ENCODE data around the gene SPTBN1.

SPTBN1 gene

DNA sequence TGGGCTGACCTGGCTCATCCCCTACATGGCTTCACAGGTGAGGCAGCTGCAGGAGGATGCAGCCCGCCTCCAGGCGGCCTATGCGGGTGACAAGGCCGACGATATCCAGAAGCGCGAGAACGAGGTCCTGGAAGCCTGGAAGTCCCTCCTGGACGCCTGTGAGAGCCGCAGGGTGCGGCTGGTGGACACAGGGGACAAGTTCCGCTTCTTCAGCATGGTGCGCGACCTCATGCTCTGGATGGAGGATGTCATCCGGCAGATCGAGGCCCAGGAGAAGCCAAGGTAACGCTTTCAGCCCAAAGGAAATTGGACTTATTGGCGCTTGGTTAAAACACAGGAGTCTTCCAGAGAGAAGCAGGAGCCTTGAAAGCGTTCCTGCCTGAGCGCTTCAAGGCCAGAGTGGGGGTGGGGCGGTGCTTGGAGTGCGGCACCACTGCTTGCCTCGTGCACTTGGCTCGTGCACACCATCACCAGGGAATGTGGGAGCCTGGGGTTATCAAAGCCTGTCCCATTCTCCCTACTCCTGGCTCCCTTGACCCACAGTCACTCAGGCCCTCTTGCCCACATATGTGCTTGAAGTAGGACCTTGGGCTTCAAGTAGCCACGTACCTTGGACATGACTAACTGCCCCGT lies 197.6 kb downstream of the SPTBN1 start:
- DNase-seq (ENCODE audit: low read depth) = no peak

DNA sequence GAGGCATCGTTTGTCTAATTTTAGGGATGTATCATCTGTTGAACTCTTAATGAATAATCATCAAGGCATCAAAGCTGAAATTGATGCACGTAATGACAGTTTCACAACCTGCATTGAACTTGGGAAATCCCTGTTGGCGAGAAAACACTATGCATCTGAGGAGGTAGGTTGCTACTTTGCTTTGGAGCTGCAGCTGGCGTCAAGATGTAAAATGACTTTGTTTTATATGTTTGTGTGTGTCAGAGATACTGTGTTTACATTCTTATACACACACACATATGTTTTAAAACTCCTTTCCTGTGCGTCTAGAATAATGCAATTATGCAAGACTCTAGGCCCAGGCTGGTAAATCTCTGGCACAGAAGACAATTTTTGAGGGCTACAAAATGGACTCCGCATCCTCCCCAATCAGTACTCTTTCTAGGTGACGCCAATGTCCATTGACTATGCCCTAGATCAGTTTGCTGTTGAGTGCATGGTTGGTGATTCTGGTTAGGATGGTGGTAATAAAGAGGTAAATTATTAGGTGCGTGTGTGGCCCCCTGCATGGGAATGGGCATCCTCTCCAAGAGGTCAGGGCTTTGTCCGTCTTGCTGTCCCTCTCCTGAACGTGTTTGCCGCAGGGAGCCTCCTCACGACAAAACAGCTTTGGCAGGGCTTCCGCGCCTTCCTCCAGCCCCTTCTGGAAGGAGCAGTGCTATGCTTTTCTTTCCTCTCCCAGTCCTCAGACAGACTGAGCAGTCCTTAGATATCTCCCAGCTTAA lies 199.1 kb downstream of the SPTBN1 start:
- DNase-seq (ENCODE audit: low read depth) = no peak

DNA sequence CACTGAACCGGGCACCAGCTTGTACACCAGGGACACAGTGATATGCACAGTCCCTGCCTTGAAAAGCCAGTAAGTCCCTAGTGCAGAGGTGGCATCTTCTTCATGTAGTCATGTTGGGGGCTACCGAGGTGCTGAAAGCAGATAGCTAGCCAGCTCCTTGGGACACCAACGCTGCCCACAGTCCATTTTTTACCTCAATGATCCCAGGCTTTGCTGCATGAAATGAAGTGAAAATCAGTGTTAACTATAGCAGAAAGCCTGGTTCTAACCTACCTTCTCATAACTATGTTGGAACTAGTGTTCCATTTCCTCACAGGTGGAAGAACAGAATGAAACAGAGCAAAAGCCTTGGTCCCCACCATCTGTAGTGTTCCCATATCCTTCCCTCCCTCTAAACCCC lies 200.7 kb downstream of the SPTBN1 start:
- DNase-seq (ENCODE audit: low read depth) = no peak

DNA sequence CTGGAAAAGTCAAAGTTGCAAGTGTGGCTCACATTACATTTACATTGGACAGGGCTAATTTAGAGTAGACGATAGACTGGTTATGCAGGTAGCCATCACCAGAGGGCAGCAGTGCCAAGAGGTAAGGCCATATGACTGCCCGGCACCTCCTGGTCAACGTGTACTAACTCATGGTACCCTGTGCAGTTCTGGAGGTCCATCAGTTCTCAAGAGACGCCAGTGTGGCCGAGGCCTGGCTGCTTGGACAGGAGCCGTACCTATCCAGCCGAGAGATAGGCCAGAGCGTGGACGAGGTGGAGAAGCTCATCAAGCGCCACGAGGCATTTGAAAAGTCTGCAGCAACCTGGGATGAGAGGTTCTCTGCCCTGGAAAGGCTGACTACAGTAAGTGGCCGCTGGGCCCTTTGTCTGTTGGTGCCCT lies 201.5 kb downstream of the SPTBN1 start:
- DNase-seq (ENCODE audit: low read depth) = peak; percentile 54

DNA sequence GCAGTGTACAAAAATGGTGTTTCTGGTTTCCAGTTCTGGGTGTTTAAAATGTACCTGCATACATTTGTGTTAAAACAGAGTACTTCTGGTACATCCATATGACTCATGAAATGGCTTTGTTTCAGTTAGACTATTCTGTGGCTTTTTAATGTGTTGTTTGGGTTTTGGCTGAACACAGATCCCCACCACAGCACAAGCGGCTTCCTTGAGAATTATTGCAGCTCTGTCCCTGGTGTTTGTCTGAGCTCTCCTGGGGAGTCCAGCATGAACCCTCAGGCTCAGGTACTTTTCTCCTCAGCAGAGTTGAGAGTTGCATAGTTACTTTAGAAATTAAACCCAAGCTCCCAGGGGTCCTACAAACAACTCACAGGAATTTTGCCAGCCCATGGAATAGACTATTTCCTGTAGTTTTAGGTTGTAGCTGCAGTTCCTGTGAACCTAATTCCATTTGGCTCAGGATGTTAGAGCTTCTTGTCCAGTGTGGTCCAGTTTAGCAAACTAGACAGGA lies 202.5 kb downstream of the SPTBN1 start:
- DNase-seq (ENCODE audit: low read depth) = peak; percentile 74

DNA sequence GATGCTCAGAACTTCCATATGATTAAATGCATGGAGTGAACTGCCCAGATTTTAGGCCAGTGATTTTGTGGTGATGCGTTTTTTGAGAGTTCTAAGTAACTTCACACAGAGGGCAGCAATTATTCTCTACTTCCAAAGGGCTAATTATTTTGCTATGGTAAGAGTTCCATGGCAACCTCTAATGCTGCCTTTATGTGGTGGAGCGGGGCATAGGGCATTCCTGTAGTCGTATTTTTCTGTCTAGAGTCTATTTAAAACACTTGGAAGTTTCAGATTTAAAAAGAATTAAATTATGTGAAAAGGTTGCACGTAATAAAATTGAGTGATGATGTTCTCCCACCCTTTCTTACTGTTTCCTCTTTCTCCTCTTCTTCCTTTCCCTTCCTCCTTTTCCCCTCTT lies 203.4 kb downstream of the SPTBN1 start:
- DNase-seq (ENCODE audit: low read depth) = no peak

DNA sequence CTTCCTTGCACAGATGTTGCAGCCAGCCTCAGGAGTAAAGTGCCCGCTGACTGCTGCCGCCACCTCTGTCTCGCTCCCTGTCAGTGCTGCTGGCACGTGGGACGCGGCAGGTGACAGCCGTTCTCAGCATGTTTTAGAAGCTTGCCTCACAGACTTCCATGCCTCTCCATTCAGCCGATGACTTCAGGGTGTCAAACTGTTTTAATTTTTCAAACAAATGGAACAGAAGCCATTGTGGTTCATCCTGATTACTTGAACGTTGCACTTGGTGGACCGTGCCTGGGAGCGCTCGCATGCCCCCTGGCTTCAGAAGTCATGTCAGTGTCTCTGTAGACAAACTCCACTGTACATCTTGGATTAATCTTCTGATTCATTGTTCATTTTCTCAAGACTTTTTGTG lies 204.6 kb downstream of the SPTBN1 start:
- DNase-seq (ENCODE audit: low read depth) = no peak

DNA sequence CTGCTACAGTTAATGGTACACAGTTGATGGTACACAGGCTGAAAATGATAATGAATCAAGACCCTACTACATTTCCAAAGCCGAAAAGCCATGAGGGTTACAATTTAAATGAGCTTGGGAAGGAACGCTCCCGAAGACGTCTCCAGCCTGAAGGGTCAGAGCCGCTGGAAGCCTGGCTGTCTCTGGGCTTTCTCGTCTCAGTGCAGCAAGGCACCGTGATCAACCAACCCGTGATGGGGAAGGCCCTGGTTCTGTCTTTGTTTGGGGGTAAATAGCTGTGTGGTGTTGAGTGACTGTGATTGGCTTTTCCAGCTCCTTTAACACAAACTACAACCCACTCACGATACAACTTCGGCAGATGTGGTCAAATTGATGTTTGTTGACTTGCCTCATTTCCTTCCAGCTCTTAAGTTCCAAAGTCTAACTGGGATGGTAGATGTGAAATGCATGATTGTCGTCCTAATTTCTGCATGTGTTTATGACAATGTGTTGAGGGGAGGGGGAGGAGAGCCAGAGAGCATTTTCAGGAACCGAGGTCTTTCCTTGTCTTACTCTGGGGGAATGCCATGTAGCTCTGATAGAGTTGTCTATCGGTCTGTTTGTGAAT lies 207.4 kb downstream of the SPTBN1 start:
- no peak for DNase-seq (ENCODE audit: low read depth)

DNA sequence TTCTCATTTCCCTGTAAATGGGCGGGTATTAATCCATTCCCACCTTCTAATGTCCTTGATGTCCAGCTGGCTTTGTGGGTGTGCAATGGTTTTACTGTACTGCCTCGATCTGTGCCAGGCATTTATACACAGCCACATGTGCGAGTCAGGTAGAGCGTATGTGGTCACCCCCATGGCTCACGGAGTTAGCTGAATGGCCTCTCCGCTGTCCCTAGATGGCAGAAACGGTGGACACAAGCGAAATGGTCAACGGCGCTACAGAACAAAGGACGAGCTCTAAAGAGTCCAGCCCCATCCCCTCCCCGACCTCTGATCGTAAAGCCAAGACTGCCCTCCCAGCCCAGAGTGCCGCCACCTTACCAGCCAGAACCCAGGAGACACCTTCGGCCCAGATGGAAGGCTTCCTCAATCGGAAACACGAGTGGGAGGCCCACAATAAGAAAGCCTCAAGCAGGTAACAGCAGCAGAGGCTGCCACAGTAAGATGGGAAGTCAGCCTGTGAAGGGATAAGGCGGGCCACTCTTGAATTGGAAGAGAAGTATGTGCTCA lies 208.2 kb downstream of the SPTBN1 start:
- DNase-seq (ENCODE audit: low read depth) = no peak

DNA sequence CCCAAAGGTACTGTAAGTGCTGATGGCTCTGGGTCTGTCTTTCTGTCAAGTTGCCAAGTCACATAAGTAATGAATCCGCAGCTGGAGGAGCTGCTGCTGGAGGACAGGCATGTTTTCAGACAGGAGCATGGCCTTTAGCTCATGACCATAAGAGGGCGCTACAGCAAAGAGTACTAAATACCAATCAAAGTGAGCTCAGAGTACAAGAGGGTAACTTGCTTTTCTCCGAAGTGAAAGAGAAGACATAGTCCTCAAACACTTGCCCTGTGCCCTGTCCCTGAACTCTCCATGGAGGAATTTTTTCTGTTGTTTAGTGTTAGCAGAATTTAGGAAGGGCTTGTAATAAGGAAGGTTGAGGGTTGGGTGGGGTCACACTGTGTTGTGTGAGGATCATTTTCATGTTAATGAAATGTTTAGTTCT lies 209.3 kb downstream of the SPTBN1 start:
- DNase-seq (ENCODE audit: low read depth) = peak; percentile 77

DNA sequence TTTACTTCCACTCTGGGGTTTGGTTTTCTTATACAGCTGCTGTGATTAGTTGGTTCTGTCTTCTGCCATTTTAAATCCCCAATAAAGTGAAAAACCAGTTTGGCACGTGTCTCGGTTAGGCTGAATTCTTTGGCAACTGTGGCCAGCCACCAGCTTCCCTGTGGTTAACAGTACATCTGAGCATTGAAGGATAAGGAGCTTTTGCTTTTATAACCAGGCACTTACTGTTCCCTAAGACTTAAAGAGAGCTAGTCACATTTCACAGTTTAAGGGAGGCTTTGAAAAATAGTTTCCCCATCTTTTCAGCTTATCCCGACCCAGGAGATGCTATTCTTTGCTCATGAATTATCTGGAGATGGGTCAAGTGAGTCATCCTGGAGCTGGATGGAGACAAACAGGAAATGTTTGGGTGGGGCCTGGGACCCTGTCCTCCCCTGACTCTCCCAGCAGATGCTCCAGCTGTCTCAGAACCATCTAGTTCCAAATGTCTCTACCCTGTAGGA lies 210.1 kb downstream of the SPTBN1 start:
- DNase-seq (ENCODE audit: low read depth) = peak; percentile 78

DNA sequence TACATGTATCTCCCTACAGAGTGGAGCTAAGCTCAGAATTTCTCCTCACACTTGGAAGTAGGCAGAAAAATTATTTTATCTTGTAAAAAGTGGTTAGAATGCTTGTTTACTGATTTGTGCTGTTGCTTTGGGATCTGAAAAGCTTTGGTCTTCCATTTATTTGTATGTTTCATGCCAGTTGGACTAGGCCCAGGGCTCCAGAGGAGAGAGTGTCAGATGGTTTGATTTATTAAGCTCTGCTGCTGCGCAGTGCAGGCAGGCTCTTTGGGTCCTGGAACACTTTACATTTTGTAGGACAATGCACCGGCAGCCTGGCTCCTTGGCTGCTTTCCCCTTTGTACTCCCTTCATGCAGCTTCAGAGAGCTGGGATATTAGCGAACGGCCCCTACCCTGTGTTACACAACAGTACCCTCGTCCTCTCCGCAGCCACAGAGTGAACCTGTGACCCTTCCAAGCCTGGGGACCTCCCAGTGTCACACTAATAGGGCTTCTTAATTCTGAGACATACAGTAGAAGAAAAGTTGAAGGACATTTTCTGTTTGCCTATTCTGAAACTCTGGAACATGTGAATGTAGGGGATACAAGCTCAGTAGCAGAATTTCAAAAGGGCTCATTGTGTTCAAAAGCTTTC lies 210.6 kb downstream of the SPTBN1 start:
- peak; percentile 53 for DNase-seq (ENCODE audit: low read depth)

DNA sequence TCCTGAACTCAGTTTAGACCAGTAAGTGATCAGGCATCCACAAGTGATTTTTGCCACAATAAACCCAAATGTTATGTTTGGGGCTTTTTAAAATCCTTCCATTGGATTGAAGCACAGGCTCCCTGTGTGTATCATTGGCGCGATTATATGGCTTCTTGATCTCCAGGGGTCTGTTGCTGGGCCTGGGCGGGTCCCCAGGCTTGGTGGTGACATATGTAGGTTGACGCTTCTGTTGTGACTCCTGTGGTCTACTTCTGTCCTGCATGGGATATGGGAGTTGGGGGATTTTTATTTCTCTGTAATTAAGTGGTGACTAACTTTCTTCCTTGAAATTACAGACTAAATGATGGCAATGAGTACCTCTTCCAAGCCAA lies 211.1 kb downstream of the SPTBN1 start:
- no peak for DNase-seq (ENCODE audit: low read depth)

DNA sequence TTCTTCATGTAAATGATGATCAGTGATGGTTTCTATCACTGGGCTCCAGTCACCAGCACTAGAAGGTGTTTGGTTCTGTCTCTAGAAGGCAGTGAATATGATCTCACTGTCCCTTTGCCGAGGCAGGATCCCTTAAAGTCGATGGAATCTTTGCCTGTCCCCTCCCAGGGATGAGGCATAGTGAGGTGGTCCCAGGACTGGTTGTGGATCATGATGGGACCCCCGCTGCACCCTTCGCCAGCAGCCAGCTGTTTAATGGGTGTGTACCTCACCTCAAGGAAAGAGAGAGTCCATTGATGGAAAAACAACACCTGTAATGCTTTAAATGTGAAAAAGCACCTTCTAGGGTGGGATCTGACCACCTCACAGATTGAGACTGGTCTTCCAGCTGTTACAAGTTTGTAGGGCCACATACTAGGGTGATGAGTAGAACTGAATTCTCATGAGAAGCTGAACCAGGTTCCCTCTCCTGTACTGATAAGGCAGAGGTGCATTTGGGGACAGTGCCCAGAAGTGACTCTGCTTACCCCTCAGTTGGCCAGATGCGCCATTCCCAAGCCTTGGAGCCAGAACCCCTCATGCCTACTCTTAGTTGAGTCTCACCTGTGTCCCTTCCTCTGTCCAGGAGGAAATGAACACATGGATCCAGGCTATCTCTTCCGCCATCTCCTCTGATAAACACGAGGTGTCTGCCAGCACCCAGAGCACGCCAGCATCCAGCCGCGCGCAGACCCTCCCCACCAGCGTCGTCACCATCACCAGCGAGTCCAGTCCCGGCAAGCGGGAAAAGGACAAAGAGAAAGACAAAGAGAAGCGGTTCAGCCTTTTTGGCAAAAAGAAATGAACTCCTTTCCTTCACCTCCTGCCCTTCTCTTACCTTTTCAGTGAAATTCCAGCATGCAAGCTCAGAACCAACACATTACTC lies 211.9 kb downstream of the SPTBN1 start:
- no peak for DNase-seq (ENCODE audit: low read depth)

DNA sequence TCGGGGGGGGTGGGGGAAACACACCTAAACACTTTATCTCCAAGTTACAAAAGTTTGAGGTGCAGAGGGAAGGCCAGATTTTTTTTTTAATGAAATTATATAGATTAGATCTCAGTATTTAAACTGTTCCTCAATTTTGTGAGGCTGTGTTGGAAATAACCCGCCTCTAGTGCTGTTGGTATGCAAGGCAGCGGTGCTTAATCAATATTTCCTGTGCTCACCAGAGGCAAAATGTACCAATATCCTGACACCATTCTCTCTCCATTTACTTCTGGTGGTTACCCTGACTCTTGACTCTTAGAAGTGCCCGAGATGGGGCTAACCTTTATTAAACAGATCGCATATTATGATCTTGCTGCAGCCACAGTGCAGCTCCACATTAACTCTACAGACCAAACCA lies 212.6 kb downstream of the SPTBN1 start:
- DNase-seq (ENCODE audit: low read depth) = no peak

DNA sequence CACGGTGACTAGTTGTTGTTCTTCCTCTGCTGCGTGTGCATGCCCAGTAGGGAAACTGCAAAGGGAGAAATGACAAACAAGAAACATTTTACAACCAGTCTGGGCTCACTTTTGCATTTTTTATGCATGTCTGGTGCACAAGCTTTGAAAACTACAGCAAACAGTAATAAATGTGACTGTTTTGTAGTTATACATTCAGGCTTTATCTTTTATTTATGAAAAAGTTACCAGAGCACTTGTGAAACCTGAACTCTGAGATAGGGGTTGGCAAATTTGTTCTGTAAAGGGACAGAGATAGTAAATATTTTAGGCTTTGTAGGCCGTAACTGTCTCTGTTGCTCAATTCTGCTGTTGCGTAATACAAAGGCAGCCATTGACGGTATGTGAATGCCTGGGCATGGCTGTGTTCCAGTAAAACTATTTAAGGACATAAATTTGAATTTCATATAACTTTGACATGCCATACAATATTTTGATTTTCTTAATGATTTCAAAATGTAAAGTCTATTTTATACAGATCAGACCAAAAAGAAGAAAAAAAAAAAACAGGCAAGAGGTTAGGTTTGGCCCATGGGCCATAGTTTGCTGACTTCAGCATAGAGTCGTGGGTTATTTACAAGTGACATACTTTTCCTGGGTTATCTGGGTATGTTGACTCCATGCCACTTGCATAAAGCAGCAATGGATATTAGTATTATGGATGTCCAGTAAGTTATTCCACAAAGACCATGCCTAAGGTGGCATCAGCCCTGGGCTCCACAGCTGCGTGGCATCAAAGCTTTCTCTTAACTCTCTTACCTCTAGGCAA lies 213.8 kb downstream of the SPTBN1 start:
- peak; percentile 85 for DNase-seq (ENCODE audit: low read depth)

DNA sequence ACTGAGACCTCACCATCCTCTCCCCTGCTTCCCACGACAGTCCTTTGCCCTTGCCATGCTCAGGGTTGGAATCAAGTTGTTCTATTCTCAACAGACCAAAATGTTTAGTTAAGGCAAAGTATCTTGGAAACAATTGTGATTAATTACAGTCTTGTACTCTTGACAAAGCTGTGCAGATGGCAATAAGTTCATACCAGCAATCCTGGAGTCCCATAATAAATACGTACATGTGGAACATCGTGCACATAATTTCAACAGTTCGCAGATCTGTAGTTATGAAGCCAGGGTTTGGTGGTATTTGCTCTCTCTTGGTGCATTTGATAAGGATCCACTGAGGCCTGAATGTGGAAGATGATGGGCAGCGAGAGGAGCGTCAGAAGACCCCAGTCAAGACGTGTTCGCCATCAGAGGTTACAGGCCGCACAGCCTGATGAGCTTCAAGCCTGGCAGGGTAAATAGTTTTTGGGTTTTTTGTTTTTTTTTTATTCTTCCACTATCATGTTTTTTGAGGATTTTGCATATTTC lies 214.4 kb downstream of the SPTBN1 start:
- DNase-seq (ENCODE audit: low read depth) = no peak

DNA sequence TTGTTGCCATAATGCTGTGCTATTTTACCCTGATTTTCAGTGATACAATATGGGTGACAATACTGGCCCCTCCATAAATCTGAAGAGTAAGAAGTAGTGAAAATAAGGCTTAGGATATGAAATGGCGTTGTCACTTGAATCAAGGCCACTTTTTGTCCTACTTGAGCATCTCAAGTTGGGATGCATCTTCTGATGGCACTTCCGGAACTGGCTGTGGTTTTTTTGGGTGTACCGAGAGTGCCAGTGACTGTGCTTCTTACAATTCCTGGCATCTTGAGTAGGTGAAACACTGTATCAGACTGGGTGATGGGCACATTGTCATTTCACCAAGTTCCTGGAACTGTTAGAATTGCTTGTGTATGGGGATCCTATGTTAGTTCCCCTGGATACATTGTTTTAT lies 214.9 kb downstream of the SPTBN1 start:
- no peak for DNase-seq (ENCODE audit: low read depth)

DNA sequence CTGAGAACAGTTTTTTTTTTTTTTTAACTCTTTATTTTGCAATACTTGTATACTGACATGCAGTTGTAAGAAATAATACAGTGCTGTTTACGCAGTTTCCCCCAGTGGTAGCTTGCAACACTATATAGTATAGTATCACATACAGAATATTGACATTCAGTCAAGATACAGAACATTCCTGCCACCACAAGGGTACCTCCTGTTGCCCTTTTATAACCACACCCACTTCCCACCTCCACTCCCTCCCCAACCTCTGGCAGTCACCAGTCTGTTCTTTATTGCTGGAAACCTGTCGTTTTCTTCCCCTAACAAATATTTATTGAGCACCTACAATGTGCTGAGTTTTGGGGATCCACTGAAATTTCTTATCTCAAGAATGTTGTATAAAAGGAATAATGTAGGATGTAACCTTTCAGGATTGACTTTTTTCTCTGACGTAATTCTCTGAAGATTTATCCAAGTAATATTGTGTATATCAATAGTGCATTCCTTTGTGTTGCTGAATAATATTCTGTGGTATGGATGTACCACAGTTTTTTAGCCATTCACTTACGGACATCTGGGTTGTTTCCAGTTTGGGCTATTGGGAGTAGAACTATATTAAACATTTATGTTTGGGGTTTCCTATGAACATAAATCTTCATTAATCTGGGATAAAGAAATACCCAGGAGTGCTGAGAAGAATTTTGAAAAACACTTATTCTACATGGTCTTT lies 215.9 kb downstream of the SPTBN1 start:
- DNase-seq (ENCODE audit: low read depth) = peak; percentile 41

All from iris pigment epithelial cell (primary cell).